AG04450 (cell line): ENCODE data around the gene KRTAP4-7. TPM values are rescaled to one million over a fixed set of nuclear protein-coding genes. Genes with fewer than 3 reads are reported as not detected.
"Not testable (repeated sequence)": the region's sequence is repeated elsewhere in the genome, so short reads cannot be mapped to it uniquely, and the experiment has no call there.

Source experiments
- CTCF ChIA-PET: fragments of 300-600, 350-600 bp; formaldehyde crosslinking; extraction: SDS; loops from one replicate; lab custom pipeline; 2022; ENCODE audit warnings: antibody characterized with exemption, inconsistent platforms; lab: Charles Lee
- POLR2A ChIA-PET: fragments of 350-600 bp; formaldehyde crosslinking; extraction: SDS; loops from one replicate; lab custom pipeline; 2021; ENCODE audit warnings: antibody characterized with exemption, inconsistent platforms; lab: Yijun Ruan, JAX
- DNase-seq: peaks from one replicate; pipeline ENCODE4 v3.0.0-alpha.2; 2011; ENCODE audit warnings: low read depth, low spot score
- H3K27ac ChIP-seq: one replicate; pipeline ENCODE4 v1.5.1; 2012; ENCODE audit warnings: low read depth, low read length, control low read depth
- H3K27me3 ChIP-seq: one replicate; pipeline ENCODE4 v1.6.0; 2012; ENCODE audit warnings: low read length; ENCODE audit not compliant: control insufficient read depth, insufficient read depth
- H3K4me3 ChIP-seq: 2 replicates; pipeline ENCODE4 v1.5.1; 2011; ENCODE audit warnings: mild to moderate bottlenecking, low read depth, low read length, control low read depth
- H3K9me3 ChIP-seq: 2 replicates; pipeline ENCODE4 v1.5.1; 2012; ENCODE audit warnings: low read length; ENCODE audit not compliant: control insufficient read depth, insufficient read depth
- CTCF ChIP-seq: IDR thresholded peaks from 2 replicates; pipeline ENCODE4 v1.5.1; 2011; ENCODE audit warnings: low read depth, low read length, control low read depth, inconsistent platforms
- polyA plus RNA-seq: library from polyadenylated mRNA; depleted of rRNA; stranded (reverse); fragments of >200 nt; gene quantifications from 2 replicates; pipeline ENCODE4 v1.2.3, GENCODE V29; 2011

Gene KRTAP4-7
- polyA plus RNA-seq, 1 experiment, result not detected

GRCh38 chr17:41069031-41069430 is 14.9 kb upstream of the KRTAP4-7 start:
- ChIA-PET CTCF (no interaction called here), POLR2A (no interaction called here)
- H3K9me3 ChIP-seq, result no peaks in the 10 kb centered on the region
- no peak for DNase-seq
- TF ChIP-seq CTCF, result no peak
- no peaks in the 10 kb centered on the region for H3K27me3 ChIP-seq
- H3K4me3 ChIP-seq, result no peak overlapping the region
- no peak overlapping the region for H3K27ac ChIP-seq

GRCh38 chr17:41071606-41072360 is 12.2 kb upstream of the KRTAP4-7 start:
- Histone ChIP-seq H3K27ac (no peak overlapping the region), H3K4me3 (no peak overlapping the region), H3K9me3 (no peaks in the 10 kb centered on the region), H3K27me3 (no peaks in the 10 kb centered on the region)
- CTCF ChIA-PET, result no interaction called here
- TF ChIP-seq CTCF, result no peak
- POLR2A ChIA-PET, result no interaction called here
- DNase-seq, result no peak

GRCh38 chr17:41073676-41074075 is 10.3 kb upstream of the KRTAP4-7 start:
- DNase-seq, result no peak
- Histone ChIP-seq H3K9me3 (no peaks in the 10 kb centered on the region), H3K4me3 (no peak overlapping the region), H3K27me3 (no peaks in the 10 kb centered on the region), H3K27ac (no peak overlapping the region)
- POLR2A ChIA-PET, result no interaction called here
- TF ChIP-seq CTCF, result no peak
- CTCF ChIA-PET, result no interaction called here

- no peak overlapping the region for H3K27ac ChIP-seq
- H3K9me3 ChIP-seq, result no peaks in the 10 kb centered on the region
- ChIA-PET POLR2A (no interaction called here), CTCF (no interaction called here)
- no peak for DNase-seq
- no peaks in the 10 kb centered on the region for H3K27me3 ChIP-seq
- no peak for TF ChIP-seq CTCF
- H3K4me3 ChIP-seq, result no peak overlapping the region
Observed at GRCh38 chr17:41076788-41077187, 7.2 kb upstream of the KRTAP4-7 start.

- Histone ChIP-seq H3K27ac (no peak overlapping the region), H3K27me3 (no peaks in the 10 kb centered on the region), H3K4me3 (no peak overlapping the region), H3K9me3 (no peaks in the 10 kb centered on the region)
- POLR2A ChIA-PET, result no interaction called here
- no peak for TF ChIP-seq CTCF
- CTCF ChIA-PET, result no interaction called here
- DNase-seq, result no peak
Observed at GRCh38 chr17:41082626-41083025, 1.3 kb upstream of the KRTAP4-7 start.

- DNase-seq, POLR2A ChIA-PET, H3K4me3 ChIP-seq, CTCF ChIA-PET, H3K27ac ChIP-seq, H3K9me3 ChIP-seq, H3K27me3 ChIP-seq: not testable (repeated sequence)
Observed at GRCh38 chr17:41083427-41083826, 523 bp upstream of the KRTAP4-7 start.

GRCh38 chr17:41088760-41089352 is 4.9 kb downstream of the KRTAP4-7 start:
- H3K27me3 ChIP-seq, POLR2A ChIA-PET, H3K4me3 ChIP-seq, DNase-seq, H3K9me3 ChIP-seq, H3K27ac ChIP-seq: not testable (repeated sequence)
- CTCF ChIA-PET, result interaction anchor here (0.7 kb wide), 1 partner anchor 9 kb away, joined by 4 read pairs; no protein-coding TSS in a partner anchor
